ENCODE results near the gene CCDC28B.

CCDC28B gene

DNA sequence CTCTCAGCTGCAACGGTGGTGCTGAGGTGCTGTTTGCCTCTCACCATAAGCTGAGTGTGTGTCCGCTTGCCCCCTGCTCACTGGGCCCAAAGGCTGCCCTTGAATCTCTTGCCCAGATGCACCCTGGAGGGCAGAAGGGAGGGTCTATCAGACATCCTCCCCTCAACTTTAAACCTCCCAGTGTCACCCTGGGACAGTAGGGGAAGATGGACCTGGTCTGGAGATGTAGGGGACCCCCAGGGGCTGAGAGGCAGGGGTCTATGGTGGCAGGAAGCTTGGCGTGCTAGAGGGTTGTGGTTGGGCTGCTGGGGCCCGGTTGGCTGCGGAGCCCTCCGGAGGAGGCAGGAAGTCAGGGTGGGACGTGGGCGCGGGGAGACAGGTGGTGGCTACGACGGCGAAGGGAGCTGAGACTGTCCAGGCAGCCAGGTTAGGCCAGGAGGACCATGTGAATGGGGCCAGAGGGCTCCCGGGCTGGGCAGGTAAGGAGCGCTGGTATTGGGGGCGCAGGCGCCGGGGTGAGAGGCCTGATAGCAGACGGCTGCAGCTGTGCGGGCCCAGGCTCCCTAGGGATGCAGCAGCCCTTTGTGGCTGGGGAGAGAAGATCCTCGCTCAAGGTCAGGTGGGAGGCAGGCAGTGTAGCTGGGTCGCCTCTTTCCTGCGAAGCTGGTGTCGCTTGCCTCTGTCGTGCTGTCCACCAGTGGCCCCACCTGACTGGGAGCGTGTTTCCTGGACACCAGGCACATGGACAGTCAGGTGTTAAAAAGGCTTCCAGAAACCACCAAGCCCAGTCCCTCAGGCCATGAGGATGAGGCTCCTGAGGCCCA is 50.7 kb downstream of the CCDC28B start, which contains the start of gene LCK:
TSS of gene LCK (plus strand) at position 373 of the 824 bp plus-strand sequence. CDS start 23,065 bp downstream, outside the sequence.
- in situ Hi-C loops (cut with MboI; ENCODE audit: low pct_unique_long_range_greater_than_20kb, low sequenced_read_pairs, unreplicated experiment) = no loop called here
- peak; percentile 54 for DNase-seq (ENCODE audit: low spot score)

More for the DNA sequence above, 50.7 kb downstream of the CCDC28B start, which contains the start of gene LCK:
- TF ChIP-seq, protein P1, sequence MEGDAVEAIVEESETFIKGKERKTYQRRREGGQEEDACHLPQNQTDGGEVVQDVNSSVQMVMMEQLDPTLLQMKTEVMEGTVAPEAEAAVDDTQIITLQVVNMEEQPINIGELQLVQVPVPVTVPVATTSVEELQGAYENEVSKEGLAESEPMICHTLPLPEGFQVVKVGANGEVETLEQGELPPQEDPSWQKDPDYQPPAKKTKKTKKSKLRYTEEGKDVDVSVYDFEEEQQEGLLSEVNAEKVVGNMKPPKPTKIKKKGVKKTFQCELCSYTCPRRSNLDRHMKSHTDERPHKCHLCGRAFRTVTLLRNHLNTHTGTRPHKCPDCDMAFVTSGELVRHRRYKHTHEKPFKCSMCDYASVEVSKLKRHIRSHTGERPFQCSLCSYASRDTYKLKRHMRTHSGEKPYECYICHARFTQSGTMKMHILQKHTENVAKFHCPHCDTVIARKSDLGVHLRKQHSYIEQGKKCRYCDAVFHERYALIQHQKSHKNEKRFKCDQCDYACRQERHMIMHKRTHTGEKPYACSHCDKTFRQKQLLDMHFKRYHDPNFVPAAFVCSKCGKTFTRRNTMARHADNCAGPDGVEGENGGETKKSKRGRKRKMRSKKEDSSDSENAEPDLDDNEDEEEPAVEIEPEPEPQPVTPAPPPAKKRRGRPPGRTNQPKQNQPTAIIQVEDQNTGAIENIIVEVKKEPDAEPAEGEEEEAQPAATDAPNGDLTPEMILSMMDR (IDR thresholded peaks at IDR 0.05; ENCODE audit: extremely low read depth, insufficient read depth, missing control alignments) = no peak

Data from GM13977 (cell line).